ENCODE results near the gene ZC3HAV1L. TPM values are rescaled to one million over a fixed set of nuclear protein-coding genes. Genes with fewer than 3 reads are reported as not detected.

ZC3HAV1L gene, protein sequence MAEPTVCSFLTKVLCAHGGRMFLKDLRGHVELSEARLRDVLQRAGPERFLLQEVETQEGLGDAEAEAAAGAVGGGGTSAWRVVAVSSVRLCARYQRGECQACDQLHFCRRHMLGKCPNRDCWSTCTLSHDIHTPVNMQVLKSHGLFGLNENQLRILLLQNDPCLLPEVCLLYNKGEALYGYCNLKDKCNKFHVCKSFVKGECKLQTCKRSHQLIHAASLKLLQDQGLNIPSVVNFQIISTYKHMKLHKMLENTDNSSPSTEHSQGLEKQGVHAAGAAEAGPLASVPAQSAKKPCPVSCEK
- total RNA-seq (2022; extraction: Qiagen RNA extraction; ENCODE audit: low read depth): 3.3 to 8.4 TPM (median 6.8 TPM) in 5 replicates

DNA sequence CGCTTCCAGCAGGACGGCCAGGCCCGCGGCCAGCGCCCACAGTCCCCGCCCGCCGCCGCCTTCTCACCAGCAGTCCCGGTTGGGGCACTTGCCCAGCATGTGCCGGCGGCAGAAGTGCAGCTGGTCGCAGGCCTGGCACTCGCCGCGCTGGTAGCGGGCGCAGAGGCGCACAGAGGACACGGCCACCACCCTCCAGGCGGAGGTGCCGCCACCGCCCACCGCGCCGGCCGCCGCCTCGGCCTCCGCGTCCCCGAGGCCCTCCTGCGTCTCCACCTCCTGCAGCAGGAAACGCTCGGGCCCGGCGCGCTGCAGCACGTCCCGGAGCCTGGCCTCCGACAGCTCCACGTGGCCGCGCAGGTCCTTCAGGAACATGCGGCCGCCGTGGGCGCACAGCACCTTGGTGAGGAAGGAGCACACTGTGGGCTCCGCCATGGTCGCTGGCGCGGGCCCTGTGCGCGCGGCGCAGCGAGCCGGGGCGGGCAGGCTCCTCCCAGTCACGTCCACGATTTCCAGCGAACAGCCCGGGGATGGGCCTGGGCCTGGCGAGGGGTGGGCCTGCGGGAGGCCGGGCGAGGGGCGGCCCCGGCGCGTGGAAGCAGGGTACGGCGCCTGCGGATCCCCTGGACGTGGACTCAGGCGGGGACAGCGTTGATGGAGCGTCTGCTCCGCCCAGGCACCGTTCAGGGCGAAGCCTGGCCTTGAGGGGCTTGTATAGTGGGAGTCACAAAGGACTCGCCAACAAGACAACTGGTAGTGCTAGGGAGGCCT lies at the start of gene ZC3HAV1L:
Gene ZC3HAV1L (minus strand): TSS at position 457 of the 768 bp plus-strand sequence. CDS start 25 bp downstream, at position 432.

DNA sequence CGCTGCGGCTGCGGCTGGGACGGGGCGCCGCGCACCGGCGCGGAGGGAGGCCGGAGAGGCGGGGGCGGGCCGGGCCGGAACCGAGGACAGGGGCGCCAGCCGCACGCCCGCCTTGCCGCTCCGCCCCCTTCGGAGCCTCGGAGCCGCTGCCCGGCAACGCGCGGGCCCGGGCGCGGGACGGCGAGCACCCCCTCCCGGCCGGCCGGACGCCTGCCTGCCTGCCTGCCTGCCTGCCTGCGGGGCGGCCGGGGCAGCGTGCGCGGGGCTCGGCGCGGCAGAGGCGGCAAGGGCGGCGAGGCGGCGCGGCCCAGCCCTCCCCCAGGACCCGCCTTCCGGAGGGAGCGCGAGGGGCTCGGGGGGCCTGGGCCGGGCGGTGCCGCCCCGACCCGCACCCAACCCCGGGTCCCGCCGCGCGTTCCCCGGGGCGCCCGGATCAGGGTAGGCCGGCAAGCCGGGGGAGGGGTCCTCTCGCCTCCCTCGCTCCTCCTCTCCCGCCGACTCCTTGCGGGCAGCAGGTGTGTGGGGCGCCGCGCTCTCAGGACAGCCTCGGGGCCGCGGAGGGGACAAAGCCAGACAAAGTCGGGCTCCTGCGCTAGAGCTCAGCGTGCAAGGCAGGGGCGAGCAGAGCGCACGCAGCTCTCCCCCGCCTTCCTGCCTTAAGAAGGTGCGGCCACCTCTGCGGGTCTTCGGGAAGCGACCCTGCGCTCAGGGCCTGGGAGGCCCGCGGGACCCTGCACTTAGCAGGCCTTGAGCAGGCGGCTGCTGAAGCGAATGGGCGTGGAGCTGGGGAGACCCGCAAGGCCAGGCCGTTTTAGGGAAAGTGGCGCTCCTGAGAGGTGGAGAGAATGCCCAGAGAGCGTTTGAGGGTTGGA lies 54.3 kb downstream of the ZC3HAV1L start, which contains the start of gene KIAA1549:
Gene KIAA1549 (minus strand): TSS at position 58 of the 872 bp plus-strand sequence. CDS start 120 bp downstream, outside the sequence.

Other genes with a start within 250 kb of the ZC3HAV1L start
- not detected in 5 replicates for gene TMEM213, start 238.0 kb downstream of the ZC3HAV1L start, total RNA-seq (2022; extraction: Qiagen RNA extraction; ENCODE audit: low read depth)
- 0.19 to 0.28 TPM (median 0.22 TPM) in 5 replicates for gene ATP6V0A4, start 237.8 kb downstream of the ZC3HAV1L start, total RNA-seq (2022; extraction: Qiagen RNA extraction; ENCODE audit: low read depth)
- 5.7 to 8.2 TPM (median 7.2 TPM) in 5 replicates for gene KIAA1549, start 54.7 kb downstream of the ZC3HAV1L start, total RNA-seq (2022; extraction: Qiagen RNA extraction; ENCODE audit: low read depth)
- gene ZC3HAV1, start 73.7 kb upstream of the ZC3HAV1L start, total RNA-seq (2022; extraction: Qiagen RNA extraction; ENCODE audit: low read depth): 22.7 to 30.5 TPM (median 27.8 TPM) in 5 replicates
- gene UBN2, start 195.2 kb upstream of the ZC3HAV1L start, total RNA-seq (2022; extraction: Qiagen RNA extraction; ENCODE audit: low read depth): 1.2 to 3.9 TPM (median 2.7 TPM) in 5 replicates

Data from A549 treated with RU486 at 1 μM for 4 hours (cell line).